ENCODE measurements around the gene CACNA1A. TPM values are rescaled to one million over a fixed set of nuclear protein-coding genes. Genes with fewer than 3 reads are reported as not detected.

Gene CACNA1A
- under 1 TPM; 0.20 to 0.42 TPM for total RNA-seq
- not detected for polyA plus RNA-seq

DNA sequence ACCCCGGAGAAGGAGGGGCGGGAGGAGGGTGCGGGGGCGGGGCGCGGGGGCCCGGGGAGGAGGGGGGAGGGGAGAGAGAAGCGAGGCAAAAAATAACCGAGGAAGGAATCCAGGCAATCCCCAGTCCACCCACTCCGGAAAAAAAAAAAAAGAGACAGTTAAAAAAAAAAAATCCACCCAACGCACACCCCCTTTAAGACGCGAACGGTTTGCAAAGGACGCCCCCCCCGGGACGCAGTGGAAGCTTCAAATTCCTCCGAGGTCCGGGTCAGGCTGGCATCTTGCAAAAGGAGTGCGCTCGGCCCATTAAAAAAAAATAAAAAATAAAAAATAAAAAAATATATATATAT, at the start of gene CACNA1A:
TSS of gene CACNA1A (minus strand) at position 9 of the 350 bp plus-strand sequence. CDS start 255 bp downstream, outside the sequence.
- POLR2A ChIA-PET: no interaction called here
- CTCF ChIA-PET: no interaction called here

GRCh38 chr19:13554506-13555240, 48.4 kb upstream of the CACNA1A start:
- Histone ChIP-seq H3K9me3 (ENCODE audit: low read length) (no peaks in the 10 kb centered on the region), H3K36me3 (ENCODE audit: insufficient read depth, low read length) (no peaks in the 10 kb centered on the region), H3K27me3 (ENCODE audit: insufficient read depth, low read length, poor library complexity, severe bottlenecking) (no peaks in the 10 kb centered on the region), H3K27ac (ENCODE audit: low read depth, low read length) (no peak overlapping the region), H3K4me1 (ENCODE audit: insufficient read depth, low read length) (no peaks in the 10 kb centered on the region), H3K4me3 (ENCODE audit: low read length) (no peak overlapping the region)
- H3K27me3 Mint-ChIP-seq: peaks cover 2 to 46% of the 10 kb centered on the region in 2 donors
- H3K9me3 Mint-ChIP-seq: peaks cover 0 to 3% (median 0%) of the 10 kb centered on the region in 5 donors
- ChIA-PET POLR2A (no interaction called here), CTCF (interaction anchor here (0.6 kb wide), 1 partner anchor 989 kb away, joined by 3 read pairs; no protein-coding TSS in a partner anchor)
- no peaks in the 10 kb centered on the region for H3K36me3 Mint-ChIP-seq
- no peak for DNase-seq
- H3K27ac Mint-ChIP-seq: no peak overlapping the region
- no peaks in the 10 kb centered on the region for H3K4me1 Mint-ChIP-seq
- no peak overlapping the region for H3K4me3 Mint-ChIP-seq

More for the DNA sequence above, at the start of gene CACNA1A:
- Histone ChIP-seq H3K27ac (ENCODE audit: low read depth, low read length) (no peak within 1 kb of the TSS), H3K36me3 (ENCODE audit: insufficient read depth, low read length) (no peaks in the 10 kb centered on the region), H3K27me3 (ENCODE audit: insufficient read depth, low read length, poor library complexity, severe bottlenecking) (peaks cover 14% of the 10 kb centered on the region), H3K4me3 (ENCODE audit: low read length) (no peak within 1 kb of the TSS), H3K4me1 (ENCODE audit: insufficient read depth, low read length) (no peaks in the 10 kb centered on the region), H3K9me3 (ENCODE audit: low read length) (no peaks in the 10 kb centered on the region)
- peaks cover 47 to 69% of the 10 kb centered on the region in 2 donors for H3K27me3 Mint-ChIP-seq
- no peaks in the 10 kb centered on the region for H3K36me3 Mint-ChIP-seq
- peaks cover 0 to 3% (median 0%) of the 10 kb centered on the region in 3 donors for H3K4me1 Mint-ChIP-seq
- peak within 1 kb of the TSS in 6 of 7 donors; percentile 39 to 78 (median 56) for H3K4me3 Mint-ChIP-seq
- peaks cover 0 to 5% (median 0%) of the 10 kb centered on the region in 5 donors for H3K9me3 Mint-ChIP-seq
- no peak within 1 kb of the TSS for H3K27ac Mint-ChIP-seq
- no peak for DNase-seq

- H3K9me3 Mint-ChIP-seq: no peaks in the 10 kb centered on the region
- H3K27ac Mint-ChIP-seq: no peak overlapping the region
- peaks cover 2 to 51% of the 10 kb centered on the region in 2 donors for H3K27me3 Mint-ChIP-seq
- no peaks in the 10 kb centered on the region for H3K36me3 Mint-ChIP-seq
- no peak overlapping the region for H3K4me3 Mint-ChIP-seq
- CTCF ChIA-PET: interaction anchor here (0.7 kb wide), 1 partner anchor 291 kb away, joined by 4 read pairs; no protein-coding TSS in a partner anchor
- POLR2A ChIA-PET: no interaction called here
- Histone ChIP-seq H3K36me3 (ENCODE audit: insufficient read depth, low read length) (no peaks in the 10 kb centered on the region), H3K27ac (ENCODE audit: low read depth, low read length) (no peak overlapping the region), H3K4me3 (ENCODE audit: low read length) (no peak overlapping the region), H3K27me3 (ENCODE audit: insufficient read depth, low read length, poor library complexity, severe bottlenecking) (no peaks in the 10 kb centered on the region), H3K9me3 (ENCODE audit: low read length) (no peaks in the 10 kb centered on the region), H3K4me1 (ENCODE audit: insufficient read depth, low read length) (no peaks in the 10 kb centered on the region)
- H3K4me1 Mint-ChIP-seq: no peaks in the 10 kb centered on the region
- DNase-seq: no peak
Measured at GRCh38 chr19:13553880-13554400, 47.7 kb upstream of the CACNA1A start.

DNA sequence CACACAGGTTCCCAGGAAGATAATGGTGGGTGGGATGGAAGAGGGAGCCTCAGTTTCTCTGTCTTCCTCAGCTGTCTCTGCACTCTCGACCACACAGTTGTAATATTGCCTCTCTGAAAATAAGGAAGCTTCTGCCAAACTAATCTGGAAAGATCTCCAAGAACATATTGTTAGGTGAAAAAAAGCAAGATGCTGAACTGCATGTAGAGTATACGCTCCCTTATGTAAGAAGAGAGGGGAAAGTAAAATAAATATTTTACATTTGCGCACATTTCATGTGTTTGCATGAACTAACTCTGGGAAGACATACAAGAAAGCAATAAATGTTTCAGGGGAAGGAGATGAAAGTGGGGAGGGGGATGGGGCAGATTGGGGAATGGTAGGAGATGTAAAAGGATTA, 41.9 kb upstream of the CACNA1A start:
- CTCF ChIA-PET: no interaction called here
- Histone ChIP-seq H3K36me3 (ENCODE audit: insufficient read depth, low read length) (no peaks in the 10 kb centered on the region), H3K27me3 (ENCODE audit: insufficient read depth, low read length, poor library complexity, severe bottlenecking) (no peaks in the 10 kb centered on the region), H3K4me1 (ENCODE audit: insufficient read depth, low read length) (no peaks in the 10 kb centered on the region), H3K9me3 (ENCODE audit: low read length) (no peaks in the 10 kb centered on the region), H3K4me3 (ENCODE audit: low read length) (no peak overlapping the region), H3K27ac (ENCODE audit: low read depth, low read length) (no peak overlapping the region)
- no peak overlapping the region for H3K27ac Mint-ChIP-seq
- no peak for DNase-seq
- peaks cover 5 to 20% of the 10 kb centered on the region in 2 donors for H3K27me3 Mint-ChIP-seq
- H3K4me1 Mint-ChIP-seq: no peaks in the 10 kb centered on the region
- H3K9me3 Mint-ChIP-seq: no peaks in the 10 kb centered on the region
- POLR2A ChIA-PET: no interaction called here
- H3K4me3 Mint-ChIP-seq: no peak overlapping the region
- H3K36me3 Mint-ChIP-seq: no peaks in the 10 kb centered on the region

GRCh38 chr19:13547102-13547501, 40.8 kb upstream of the CACNA1A start:
- Histone ChIP-seq H3K4me1 (ENCODE audit: insufficient read depth, low read length) (no peaks in the 10 kb centered on the region), H3K9me3 (ENCODE audit: low read length) (no peaks in the 10 kb centered on the region), H3K27me3 (ENCODE audit: insufficient read depth, low read length, poor library complexity, severe bottlenecking) (no peaks in the 10 kb centered on the region), H3K36me3 (ENCODE audit: insufficient read depth, low read length) (no peaks in the 10 kb centered on the region), H3K27ac (ENCODE audit: low read depth, low read length) (no peak overlapping the region), H3K4me3 (ENCODE audit: low read length) (no peak overlapping the region)
- ChIA-PET POLR2A (no interaction called here), CTCF (no interaction called here)
- H3K4me3 Mint-ChIP-seq: no peak overlapping the region
- H3K27ac Mint-ChIP-seq: no peak overlapping the region
- peaks cover 0 to 4% (median 0%) of the 10 kb centered on the region in 5 donors for H3K9me3 Mint-ChIP-seq
- no peak for DNase-seq
- peaks cover 8 to 21% of the 10 kb centered on the region in 2 donors for H3K27me3 Mint-ChIP-seq
- H3K4me1 Mint-ChIP-seq: no peaks in the 10 kb centered on the region
- H3K36me3 Mint-ChIP-seq: no peaks in the 10 kb centered on the region

DNA sequence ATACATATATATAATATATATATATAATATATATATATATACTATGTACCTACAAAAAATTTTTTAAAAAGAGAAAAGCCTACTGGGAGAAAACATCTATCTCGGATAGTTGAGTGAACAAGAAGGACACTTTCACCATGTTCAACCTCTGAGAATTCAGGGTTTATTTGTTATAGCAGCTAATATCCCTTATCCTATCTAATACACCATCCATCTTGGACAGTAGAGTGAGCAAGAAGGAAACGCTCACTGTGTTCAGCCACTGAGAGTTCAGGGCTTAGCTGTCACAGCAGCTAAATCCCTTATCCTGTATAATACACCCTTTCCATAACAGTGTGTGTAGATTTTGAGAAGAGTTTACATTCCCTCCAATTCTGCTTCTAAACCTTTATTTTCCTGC, 38.1 kb upstream of the CACNA1A start:
- no peak overlapping the region for H3K4me3 Mint-ChIP-seq
- H3K4me3 ChIP-seq (ENCODE audit: low read length): no peak overlapping the region
- CTCF ChIA-PET: no interaction called here
- no peaks in the 10 kb centered on the region for H3K4me1 ChIP-seq (ENCODE audit: insufficient read depth, low read length)
- H3K36me3 Mint-ChIP-seq: no peaks in the 10 kb centered on the region
- no peaks in the 10 kb centered on the region for H3K36me3 ChIP-seq (ENCODE audit: insufficient read depth, low read length)
- no peaks in the 10 kb centered on the region for H3K4me1 Mint-ChIP-seq
- no peaks in the 10 kb centered on the region for H3K9me3 ChIP-seq (ENCODE audit: low read length)
- DNase-seq: no peak
- no peak overlapping the region for H3K27ac ChIP-seq (ENCODE audit: low read depth, low read length)
- H3K27me3 ChIP-seq (ENCODE audit: insufficient read depth, low read length, poor library complexity, severe bottlenecking): no peaks in the 10 kb centered on the region
- no peak overlapping the region for H3K27ac Mint-ChIP-seq
- H3K27me3 Mint-ChIP-seq: peaks cover 14 to 24% of the 10 kb centered on the region in 2 donors
- POLR2A ChIA-PET: no interaction called here
- H3K9me3 Mint-ChIP-seq: peaks cover 0 to 4% (median 2%) of the 10 kb centered on the region in 5 donors

DNA sequence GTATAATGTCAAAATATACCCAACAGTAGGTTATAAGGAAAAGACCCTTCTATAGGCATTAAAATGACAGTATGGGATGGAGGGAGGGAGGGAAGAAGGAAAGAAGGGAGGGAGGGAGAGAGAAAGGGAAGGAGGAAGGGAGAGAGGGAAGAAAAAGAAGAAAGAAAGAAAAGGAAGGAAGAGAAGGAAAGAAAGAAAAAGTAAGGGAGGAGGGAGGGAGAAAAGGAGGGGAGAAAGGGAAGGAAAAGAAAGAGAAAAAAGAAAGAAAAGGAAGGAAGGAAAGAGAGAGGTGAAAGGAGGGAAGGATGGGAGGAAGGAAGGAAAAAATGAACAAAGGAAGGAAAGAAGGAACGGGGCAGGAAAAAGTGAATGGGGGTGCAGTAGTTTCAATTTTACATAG, 35.3 kb upstream of the CACNA1A start:
- no peak for DNase-seq
- H3K4me1 Mint-ChIP-seq: no peaks in the 10 kb centered on the region
- ChIA-PET POLR2A (no interaction called here), CTCF (no interaction called here)
- H3K27me3 Mint-ChIP-seq: peaks cover 22 to 30% of the 10 kb centered on the region in 2 donors
- no peaks in the 10 kb centered on the region for H3K27me3 ChIP-seq (ENCODE audit: insufficient read depth, low read length, poor library complexity, severe bottlenecking)
- no peaks in the 10 kb centered on the region for H3K36me3 Mint-ChIP-seq
- H3K27ac ChIP-seq (ENCODE audit: low read depth, low read length): no peak overlapping the region
- no peaks in the 10 kb centered on the region for H3K36me3 ChIP-seq (ENCODE audit: insufficient read depth, low read length)
- no peaks in the 10 kb centered on the region for H3K9me3 ChIP-seq (ENCODE audit: low read length)
- H3K4me1 ChIP-seq (ENCODE audit: insufficient read depth, low read length): no peaks in the 10 kb centered on the region
- H3K9me3 Mint-ChIP-seq: peaks cover 0 to 6% (median 2%) of the 10 kb centered on the region in 5 donors
- H3K27ac Mint-ChIP-seq: no peak overlapping the region
- no peak overlapping the region for H3K4me3 ChIP-seq (ENCODE audit: low read length)
- no peak overlapping the region for H3K4me3 Mint-ChIP-seq

DNA sequence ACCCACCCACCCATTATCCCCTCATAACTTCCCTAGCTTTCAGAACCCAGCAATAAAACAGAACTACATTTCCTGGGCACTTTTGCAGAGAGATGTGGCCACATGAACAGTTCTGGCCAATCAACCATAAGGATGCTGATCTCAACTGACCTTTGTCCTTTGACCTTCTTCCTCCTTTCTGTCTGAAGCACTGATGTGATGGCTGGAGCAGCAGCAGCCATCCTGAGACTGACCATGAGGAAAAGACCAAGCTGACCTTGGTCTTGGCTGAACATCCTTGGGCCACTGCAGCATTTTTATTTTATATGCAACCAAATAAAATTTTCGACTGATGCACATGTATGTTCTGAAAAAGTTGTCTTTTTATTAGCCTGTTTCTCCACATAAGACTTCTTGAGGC, 33.1 kb upstream of the CACNA1A start:
- Mint-ChIP-seq H3K27me3 (peaks cover 19 to 35% of the 10 kb centered on the region in 2 donors), H3K9me3 (peaks cover 0 to 6% (median 2%) of the 10 kb centered on the region in 5 donors), H3K36me3 (no peaks in the 10 kb centered on the region), H3K27ac (no peak overlapping the region), H3K4me3 (no peak overlapping the region), H3K4me1 (no peaks in the 10 kb centered on the region)
- H3K9me3 ChIP-seq (ENCODE audit: low read length): no peaks in the 10 kb centered on the region
- no peaks in the 10 kb centered on the region for H3K27me3 ChIP-seq (ENCODE audit: insufficient read depth, low read length, poor library complexity, severe bottlenecking)
- ChIA-PET CTCF (no interaction called here), POLR2A (no interaction called here)
- no peaks in the 10 kb centered on the region for H3K36me3 ChIP-seq (ENCODE audit: insufficient read depth, low read length)
- H3K4me3 ChIP-seq (ENCODE audit: low read length): no peak overlapping the region
- H3K27ac ChIP-seq (ENCODE audit: low read depth, low read length): no peak overlapping the region
- DNase-seq: no peak
- H3K4me1 ChIP-seq (ENCODE audit: insufficient read depth, low read length): no peaks in the 10 kb centered on the region
